DOHH2 (cell line): ENCODE results near the gene BCLAF3.
A peak's percentile ranks its signal among the peaks of the same experiment; 100 is the strongest.

Experiments
- H3F3A ChIP-seq: fragments of 200-600 bp; sonication (generic), shearing (Covaris generic); 2 replicates; pipeline ENCODE4 v1.6.0; 2016; ENCODE audit warnings: antibody characterized with exemption, mild to moderate bottlenecking; ENCODE audit not compliant: control insufficient read depth, insufficient read depth
- H3K27ac ChIP-seq: fragments of 200-600 bp; sonication (generic); 2 replicates; pipeline ENCODE4 v1.5.1; 2014; ENCODE audit warnings: low read depth, mild to moderate bottlenecking, low read length, moderate library complexity
- H3K27me3 ChIP-seq: fragments of 200-600 bp; sonication (generic); 2 replicates; pipeline ENCODE4 v1.6.1; 2014; ENCODE audit warnings: mild to moderate bottlenecking, low read length, mixed read lengths; ENCODE audit not compliant: control insufficient read depth
- H3K36me3 ChIP-seq: fragments of 200-600 bp; sonication (generic); 2 replicates; pipeline ENCODE4 v1.6.1; 2014; ENCODE audit warnings: mild to moderate bottlenecking, low read length, moderate library complexity, mixed read lengths; ENCODE audit not compliant: control insufficient read depth
- H3K4me1 ChIP-seq: fragments of 200-600 bp; sonication (generic); 2 replicates; pipeline ENCODE4 v1.6.1; 2014; ENCODE audit warnings: mild to moderate bottlenecking, low read length, mixed read lengths; ENCODE audit not compliant: control insufficient read depth
- H3K4me2 ChIP-seq: fragments of 200-600 bp; sonication (generic); 2 replicates; pipeline ENCODE4 v1.6.0; 2014; ENCODE audit warnings: mild to moderate bottlenecking, low read length, moderate library complexity
- H3K4me3 ChIP-seq: fragments of 200-600 bp; sonication (generic); 2 replicates; pipeline ENCODE4 v1.5.1; 2014; ENCODE audit warnings: mild to moderate bottlenecking, low read length, mixed read lengths
- H3K79me2 ChIP-seq: fragments of 200-600 bp; sonication (generic); 2 replicates; pipeline ENCODE4 v1.6.1; 2014; ENCODE audit warnings: mild to moderate bottlenecking, low read length, mixed read lengths; ENCODE audit not compliant: control insufficient read depth
- H3K9me2 ChIP-seq: fragments of 200-600 bp; sonication (generic); replicated peaks from 2 replicates; pipeline ENCODE4 v1.6.1; 2014; ENCODE audit warnings: mild to moderate bottlenecking, low read length, mixed read lengths; ENCODE audit not compliant: control insufficient read depth
- H3K9me3 ChIP-seq: fragments of 200-600 bp; sonication (generic); 2 replicates; pipeline ENCODE4 v1.6.1; 2014; ENCODE audit warnings: antibody characterized with exemption, low read length, mixed read lengths; ENCODE audit not compliant: control insufficient read depth, insufficient read depth
- H4K20me1 ChIP-seq: fragments of 200-600 bp; sonication (generic); 2 replicates; pipeline ENCODE4 v1.6.0; 2014; ENCODE audit warnings: low read depth, mild to moderate bottlenecking, antibody characterized with exemption, low read length, moderate library complexity; ENCODE audit not compliant: control insufficient read depth, insufficient read depth
- EZH2phosphoT487 ChIP-seq: fragments of 200-600 bp; sonication (generic); IDR thresholded peaks from 2 replicates; pipeline ENCODE4 v1.6.1; 2017; ENCODE audit warnings: borderline replicate concordance, mild to moderate bottlenecking, antibody characterized with exemption, low read length, moderate library complexity, mixed read lengths
- TF ChIP-seq, protein P1 (sequence below): fragments of 200-600 bp; sonication (generic); IDR thresholded peaks from one replicate; pipeline ENCODE4 v1.5.1; 2014; ENCODE audit warnings: antibody characterized with exemption, mild to moderate bottlenecking, low read depth, low read length; ENCODE audit not compliant: poor library complexity, severe bottlenecking

BCLAF3 gene

DNA sequence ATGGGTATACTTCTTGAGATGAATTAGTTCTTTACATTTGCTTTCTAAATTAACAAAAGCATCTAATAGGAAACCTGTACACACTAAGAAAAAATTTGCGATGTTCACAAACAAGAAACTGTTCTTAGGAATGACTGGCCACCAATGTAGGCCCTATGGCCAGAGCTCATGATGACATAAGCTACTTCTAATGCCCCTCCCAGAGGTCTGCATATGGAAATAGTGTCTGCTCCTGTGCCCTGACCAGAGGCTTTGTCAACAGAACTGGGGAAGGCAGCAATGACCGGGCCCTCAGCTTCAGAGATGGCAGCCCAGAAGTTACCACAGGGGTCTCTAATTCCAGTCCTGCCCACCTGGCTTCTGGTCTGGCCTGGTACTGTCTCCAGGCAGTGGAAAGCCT is 15.0 kb upstream of the BCLAF3 start:
- Histone ChIP-seq H4K20me1 (no peaks in the 10 kb centered on the region), H3K4me1 (no peaks in the 10 kb centered on the region), H3K4me3 (no peak overlapping the region), H3K36me3 (no peaks in the 10 kb centered on the region), H3K27ac (no peak overlapping the region), H3K9me3 (no peaks in the 10 kb centered on the region), H3F3A (no peaks in the 10 kb centered on the region), H3K4me2 (no peak overlapping the region), H3K79me2 (no peaks in the 10 kb centered on the region), H3K27me3 (no peaks in the 10 kb centered on the region), H3K9me2 (no peaks in the 10 kb centered on the region)
- TF ChIP-seq EZH2phosphoT487 = no peak
- TF ChIP-seq, protein P1, sequence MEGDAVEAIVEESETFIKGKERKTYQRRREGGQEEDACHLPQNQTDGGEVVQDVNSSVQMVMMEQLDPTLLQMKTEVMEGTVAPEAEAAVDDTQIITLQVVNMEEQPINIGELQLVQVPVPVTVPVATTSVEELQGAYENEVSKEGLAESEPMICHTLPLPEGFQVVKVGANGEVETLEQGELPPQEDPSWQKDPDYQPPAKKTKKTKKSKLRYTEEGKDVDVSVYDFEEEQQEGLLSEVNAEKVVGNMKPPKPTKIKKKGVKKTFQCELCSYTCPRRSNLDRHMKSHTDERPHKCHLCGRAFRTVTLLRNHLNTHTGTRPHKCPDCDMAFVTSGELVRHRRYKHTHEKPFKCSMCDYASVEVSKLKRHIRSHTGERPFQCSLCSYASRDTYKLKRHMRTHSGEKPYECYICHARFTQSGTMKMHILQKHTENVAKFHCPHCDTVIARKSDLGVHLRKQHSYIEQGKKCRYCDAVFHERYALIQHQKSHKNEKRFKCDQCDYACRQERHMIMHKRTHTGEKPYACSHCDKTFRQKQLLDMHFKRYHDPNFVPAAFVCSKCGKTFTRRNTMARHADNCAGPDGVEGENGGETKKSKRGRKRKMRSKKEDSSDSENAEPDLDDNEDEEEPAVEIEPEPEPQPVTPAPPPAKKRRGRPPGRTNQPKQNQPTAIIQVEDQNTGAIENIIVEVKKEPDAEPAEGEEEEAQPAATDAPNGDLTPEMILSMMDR = no peak

DNA sequence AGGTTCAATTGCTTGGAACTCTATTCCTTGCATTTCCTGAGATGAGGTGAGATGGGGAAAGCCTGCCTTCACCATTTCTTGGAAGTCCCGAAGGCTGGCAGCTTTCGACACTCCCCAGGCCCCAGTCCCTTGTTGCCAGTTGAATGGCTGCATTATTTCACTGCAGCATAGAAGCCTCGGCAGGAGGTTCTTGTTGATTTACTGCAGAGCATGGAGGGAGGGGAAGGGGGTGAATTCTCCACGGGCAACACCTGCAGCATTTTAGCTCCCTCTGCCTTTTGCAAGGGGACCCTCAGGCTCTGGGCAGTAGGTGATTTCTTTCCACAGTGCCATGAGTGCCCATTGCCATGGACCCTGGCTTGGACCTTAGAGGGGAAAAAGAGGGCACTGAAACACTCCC is 10.7 kb upstream of the BCLAF3 start:
- Histone ChIP-seq H3K4me1 (no peaks in the 10 kb centered on the region), H3F3A (no peaks in the 10 kb centered on the region), H3K9me2 (no peaks in the 10 kb centered on the region), H3K4me3 (no peak overlapping the region), H4K20me1 (no peaks in the 10 kb centered on the region), H3K79me2 (no peaks in the 10 kb centered on the region), H3K9me3 (no peaks in the 10 kb centered on the region), H3K27ac (no peak overlapping the region), H3K27me3 (no peaks in the 10 kb centered on the region), H3K36me3 (no peaks in the 10 kb centered on the region), H3K4me2 (no peak overlapping the region)
- TF ChIP-seq, protein P1 = no peak
- no peak for TF ChIP-seq EZH2phosphoT487

DNA sequence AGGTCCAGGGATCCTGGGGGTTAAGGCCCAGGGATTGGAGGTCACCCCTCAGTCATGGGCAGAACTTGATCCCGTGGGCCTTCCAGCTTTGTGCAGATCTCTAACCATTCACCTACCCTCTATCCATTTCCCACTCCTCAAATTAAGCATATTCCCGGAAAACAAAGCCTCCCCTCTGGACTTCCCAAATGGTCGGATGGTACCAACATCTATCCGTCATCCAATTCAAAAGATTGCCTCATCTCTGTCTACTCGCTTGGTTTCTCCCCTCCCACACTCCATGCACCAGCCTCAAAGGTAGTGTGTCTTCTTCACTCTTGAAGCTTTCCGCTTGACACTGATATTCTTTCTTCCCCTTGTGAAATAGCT is 473 bp upstream of the BCLAF3 start:
- Histone ChIP-seq H3K27ac (no peak overlapping the region), H3K4me2 (peak overlapping the region; percentile 79), H3K9me2 (no peaks in the 10 kb centered on the region), H3K4me1 (peaks cover 13% of the 10 kb centered on the region), H4K20me1 (no peaks in the 10 kb centered on the region), H3K36me3 (no peaks in the 10 kb centered on the region), H3K79me2 (peaks cover 4% of the 10 kb centered on the region; the same call in 1 of the 2 replicates), H3K27me3 (no peaks in the 10 kb centered on the region), H3F3A (no peaks in the 10 kb centered on the region), H3K9me3 (no peaks in the 10 kb centered on the region), H3K4me3 (peak overlapping the region; percentile 69)
- TF ChIP-seq EZH2phosphoT487 = no peak
- TF ChIP-seq, protein P1 = peak; percentile 9

DNA sequence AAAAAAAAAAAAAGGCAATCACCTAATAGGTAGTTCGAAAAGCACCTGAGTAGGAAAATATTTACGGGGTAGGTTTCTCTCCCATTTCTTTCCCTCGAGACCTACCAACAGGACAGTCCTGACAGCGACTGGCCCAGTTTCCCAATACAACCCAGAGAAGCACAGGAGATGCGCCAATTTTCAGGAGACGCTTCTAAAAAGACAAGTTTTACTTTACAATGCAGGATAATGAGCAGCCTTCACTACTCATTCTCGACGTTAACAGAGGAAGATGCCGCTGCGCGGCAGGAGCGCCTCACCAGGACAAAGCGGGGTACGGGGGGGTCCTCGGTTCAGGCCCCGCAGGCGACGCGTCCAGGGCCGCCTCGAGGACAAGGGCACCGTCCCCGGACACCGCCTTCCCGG is 708 bp downstream of the BCLAF3 start:
- H3K27me3 ChIP-seq = no peaks in the 10 kb centered on the region
- H3K27ac ChIP-seq = no peak overlapping the region
- H3K9me3 ChIP-seq = no peaks in the 10 kb centered on the region
- H3F3A ChIP-seq = no peaks in the 10 kb centered on the region
- peak overlapping the region; percentile 81 for H3K4me3 ChIP-seq
- no peaks in the 10 kb centered on the region for H3K36me3 ChIP-seq
- H3K79me2 ChIP-seq = peaks cover 7% of the 10 kb centered on the region; the same call in 1 of the 2 replicates
- TF ChIP-seq, protein P1 = no peak
- no peak for TF ChIP-seq EZH2phosphoT487
- peaks cover 13% of the 10 kb centered on the region for H3K4me1 ChIP-seq
- no peaks in the 10 kb centered on the region for H3K9me2 ChIP-seq
- H4K20me1 ChIP-seq = no peaks in the 10 kb centered on the region
- H3K4me2 ChIP-seq = peak overlapping the region; percentile 78
